GM21529 (cell line): Measurements from ENCODE around the gene ZDHHC8.

ENCODE experiments used
- ATAC-seq: cut with Tn5 transposase; IDR thresholded peaks from one replicate; pipeline ENCODE4 v1.9.1; 2021; ENCODE audit not compliant: unreplicated experiment

ZDHHC8 gene

GRCh38 chr22:20142711-20143621, 11.4 kb downstream of the ZDHHC8 start:
- no peak for ATAC-seq

GRCh38 chr22:20143883-20144665, 12.5 kb downstream of the ZDHHC8 start:
- no peak for ATAC-seq

GRCh38 chr22:20145206-20145831, 13.7 kb downstream of the ZDHHC8 start:
- no peak for ATAC-seq

- ATAC-seq: no peak
Observed at GRCh38 chr22:20145832-20146223, 14.2 kb downstream of the ZDHHC8 start.

GRCh38 chr22:20146777-20147176, 15.2 kb downstream of the ZDHHC8 start:
- ATAC-seq: peak; percentile 50

GRCh38 chr22:20147237-20147988, 15.8 kb downstream of the ZDHHC8 start:
- no peak for ATAC-seq

GRCh38 chr22:20148414-20148813, 16.8 kb downstream of the ZDHHC8 start:
- ATAC-seq: no peak

- ATAC-seq: no peak
Observed at GRCh38 chr22:20149257-20150250, 17.9 kb downstream of the ZDHHC8 start.

- no peak for ATAC-seq
Observed at GRCh38 chr22:20150381-20151275, 19.0 kb downstream of the ZDHHC8 start, which contains the start of gene CCDC188. Gene CCDC188, minus strand, starts transcription at chr22:20151055. Its CDS starts 69 bp downstream, at chr22:20150986.

- no peak for ATAC-seq
Observed at GRCh38 chr22:20151276-20151588, 19.6 kb downstream of the ZDHHC8 start.

- no peak for ATAC-seq
Observed at GRCh38 chr22:20152464-20152890, 20.9 kb downstream of the ZDHHC8 start.

- ATAC-seq: no peak
Observed at GRCh38 chr22:20153945-20154344, 22.3 kb downstream of the ZDHHC8 start.

GRCh38 chr22:20154602-20155187, 23.1 kb downstream of the ZDHHC8 start:
- ATAC-seq: no peak

GRCh38 chr22:20155330-20156041, 23.9 kb downstream of the ZDHHC8 start:
- ATAC-seq: no peak

GRCh38 chr22:20156042-20156389, 24.4 kb downstream of the ZDHHC8 start:
- no peak for ATAC-seq

- ATAC-seq: no peak
Observed at GRCh38 chr22:20156611-20157429, 25.2 kb downstream of the ZDHHC8 start.
